Fibroblast of mammary gland (primary cell): ENCODE measurements around the gene DNTT.

Source experiments
- DNase-seq: peaks from one replicate; pipeline ENCODE4 v3.0.0-alpha.2; 2010; ENCODE audit warnings: low read depth
- H3K4me3 ChIP-seq: 2 replicates; pipeline ENCODE4 v1.5.1; 2011; ENCODE audit warnings: low read depth, mild to moderate bottlenecking, low read length, moderate library complexity; ENCODE audit not compliant: control insufficient read depth
- TF ChIP-seq, protein P1 (sequence below): conservative IDR thresholded peaks from 2 replicates; pipeline ENCODE4 v1.5.1; 2011; ENCODE audit warnings: low read depth, low read length, inconsistent platforms; ENCODE audit not compliant: control insufficient read depth, insufficient read depth

DNTT gene

DNA sequence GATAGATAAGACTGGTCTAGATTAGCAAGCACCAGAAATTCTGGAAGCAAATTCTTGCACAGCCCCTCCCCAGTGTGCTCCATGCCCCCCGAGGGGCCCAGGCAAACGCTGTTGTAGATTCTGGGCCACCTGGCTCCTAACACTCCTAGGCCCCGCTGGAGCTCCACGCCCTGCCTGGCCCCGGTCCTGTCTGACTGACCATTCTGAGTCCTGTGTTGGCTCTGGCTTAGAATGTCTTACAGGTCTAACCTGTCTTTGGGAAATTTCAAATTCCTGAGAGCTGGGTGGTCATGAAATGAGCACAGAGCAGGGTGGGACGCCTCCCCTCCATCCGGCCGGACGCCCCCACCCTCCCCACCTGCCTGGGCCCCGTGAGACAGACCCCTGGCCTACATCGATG lies 67.1 kb downstream of the DNTT start:
- H3K4me3 ChIP-seq, result no peak overlapping the region
- TF ChIP-seq, protein P1, sequence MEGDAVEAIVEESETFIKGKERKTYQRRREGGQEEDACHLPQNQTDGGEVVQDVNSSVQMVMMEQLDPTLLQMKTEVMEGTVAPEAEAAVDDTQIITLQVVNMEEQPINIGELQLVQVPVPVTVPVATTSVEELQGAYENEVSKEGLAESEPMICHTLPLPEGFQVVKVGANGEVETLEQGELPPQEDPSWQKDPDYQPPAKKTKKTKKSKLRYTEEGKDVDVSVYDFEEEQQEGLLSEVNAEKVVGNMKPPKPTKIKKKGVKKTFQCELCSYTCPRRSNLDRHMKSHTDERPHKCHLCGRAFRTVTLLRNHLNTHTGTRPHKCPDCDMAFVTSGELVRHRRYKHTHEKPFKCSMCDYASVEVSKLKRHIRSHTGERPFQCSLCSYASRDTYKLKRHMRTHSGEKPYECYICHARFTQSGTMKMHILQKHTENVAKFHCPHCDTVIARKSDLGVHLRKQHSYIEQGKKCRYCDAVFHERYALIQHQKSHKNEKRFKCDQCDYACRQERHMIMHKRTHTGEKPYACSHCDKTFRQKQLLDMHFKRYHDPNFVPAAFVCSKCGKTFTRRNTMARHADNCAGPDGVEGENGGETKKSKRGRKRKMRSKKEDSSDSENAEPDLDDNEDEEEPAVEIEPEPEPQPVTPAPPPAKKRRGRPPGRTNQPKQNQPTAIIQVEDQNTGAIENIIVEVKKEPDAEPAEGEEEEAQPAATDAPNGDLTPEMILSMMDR, result no peak
- DNase-seq, result no peak

DNA sequence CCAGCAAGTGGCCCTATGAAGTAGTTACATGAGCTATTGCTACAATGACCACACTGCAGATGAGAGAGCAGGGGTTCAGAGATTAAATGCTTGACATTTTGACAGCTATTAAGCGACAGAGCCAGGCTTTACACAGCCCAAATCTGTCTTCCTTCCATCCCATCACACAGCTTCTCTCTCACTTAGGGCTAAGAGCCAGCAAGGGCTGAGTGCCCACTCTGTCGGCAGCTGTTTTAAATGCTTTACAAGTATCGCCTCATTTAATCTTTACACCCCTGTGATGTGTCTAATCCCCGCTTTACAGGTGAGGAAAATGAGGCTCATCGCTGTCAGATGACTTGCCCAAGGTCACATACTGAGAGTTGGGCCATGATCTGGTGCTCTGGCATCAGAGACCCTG lies 69.8 kb downstream of the DNTT start:
- no peak for DNase-seq
- TF ChIP-seq, protein P1, result no peak
- no peak overlapping the region for H3K4me3 ChIP-seq

DNA sequence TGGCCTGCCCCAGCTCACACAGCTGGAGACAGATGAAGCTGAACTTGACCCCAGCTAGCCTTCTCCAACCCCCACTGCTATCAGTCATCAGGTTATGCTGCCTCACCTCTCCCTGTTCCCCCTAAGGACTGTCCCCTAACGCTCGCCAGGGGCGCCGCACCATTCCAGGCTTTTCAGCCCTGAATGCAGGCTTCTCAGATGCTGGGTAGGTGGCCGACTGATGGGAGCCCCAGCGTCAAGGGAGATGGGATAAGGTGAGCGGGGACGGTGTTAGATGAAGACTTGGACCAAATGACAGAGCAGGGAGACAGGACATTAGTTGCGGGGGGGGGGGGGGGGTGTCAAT lies 70.4 kb downstream of the DNTT start:
- no peak for DNase-seq
- H3K4me3 ChIP-seq, result no peak overlapping the region
- TF ChIP-seq, protein P1, result no peak

DNA sequence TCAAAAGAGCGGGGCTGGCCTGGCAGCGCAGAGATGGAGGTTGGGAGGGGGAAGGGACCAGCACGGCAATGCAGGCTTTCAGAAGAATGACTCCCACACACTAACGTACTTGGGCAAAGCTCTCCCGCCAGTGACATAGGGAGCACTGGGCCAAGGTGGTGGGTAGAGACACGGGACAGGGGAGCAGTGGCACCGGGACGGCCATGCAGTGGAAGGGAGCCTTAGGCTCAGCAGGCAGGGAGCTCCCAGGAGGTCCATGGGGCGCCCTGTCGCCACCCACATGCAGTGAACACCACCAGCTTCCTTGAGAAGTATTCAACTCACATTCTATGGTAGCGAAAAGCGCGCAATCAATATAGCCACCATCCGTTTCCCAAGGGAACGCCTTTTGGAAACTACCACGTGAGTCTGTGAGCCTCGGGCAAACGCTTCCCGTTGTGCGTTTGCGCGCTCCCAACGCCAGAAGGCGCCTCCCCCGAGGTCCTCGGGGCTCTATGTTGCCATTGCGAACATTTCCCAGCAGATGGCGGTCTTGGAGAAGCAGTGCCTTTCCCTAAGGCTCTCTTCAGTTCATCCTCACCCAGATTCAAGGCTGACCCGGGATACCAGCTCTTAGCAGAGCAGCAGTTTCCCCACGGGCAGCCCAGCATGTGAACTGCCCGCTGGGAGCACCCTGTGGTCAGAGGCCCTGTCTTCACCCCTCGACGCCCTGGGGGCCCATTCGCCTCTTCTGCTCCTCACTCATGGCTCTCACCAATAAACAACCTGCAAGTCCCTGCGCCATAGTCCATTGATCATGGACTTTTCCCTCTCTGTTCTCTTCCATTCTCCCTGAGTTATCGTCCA lies 71.0 kb downstream of the DNTT start:
- TF ChIP-seq, protein P1, result peak; percentile 99
- peak overlapping the region; percentile 40 for H3K4me3 ChIP-seq
- peak; percentile 83 for DNase-seq

GRCh38 chr10:96376483-96376882 lies 72.2 kb downstream of the DNTT start:
- no peak for DNase-seq
- H3K4me3 ChIP-seq, result no peak overlapping the region

GRCh38 chr10:96377816-96378294 lies 73.6 kb downstream of the DNTT start:
- peak; percentile 39 for DNase-seq
- no peak overlapping the region for H3K4me3 ChIP-seq
- TF ChIP-seq, protein P1, result no peak

More at GRCh38 chr10:96376483-96376882, 72.2 kb downstream of the DNTT start:
- TF ChIP-seq, protein P1, result no peak

- no peak overlapping the region for H3K4me3 ChIP-seq
- TF ChIP-seq, protein P1, result no peak
- DNase-seq, result no peak
Measured at GRCh38 chr10:96378741-96379140, 74.5 kb downstream of the DNTT start.
